GM12878 (cell line): ENCODE data around the gene WDFY4. TPM values are rescaled to one million over a fixed set of nuclear protein-coding genes. Genes with fewer than 3 reads are reported as not detected.

Source experiments
- ATAC-seq: fragments of 200-7000 bp; cut with Tn5 transposase; 3 replicates; pipeline ENCODE4 v1.9.1; 2020; ENCODE audit warnings: mild to moderate bottlenecking, moderate library complexity
- BruUV-seq: library from RNA; stranded (reverse); fragments of 400-500 nt; replicated peaks from 2 replicates; lab custom pipeline; 2021; lab: Mats Ljungman, UMichigan
- CTCF ChIA-PET: fragments of 300-600 bp; sonication (Branson Sonifier 250); formaldehyde crosslinking; extraction: SDS; loops from one replicate; lab custom pipeline; 2021; ENCODE audit warnings: inconsistent platforms; lab: Yijun Ruan, JAX
- POLR2A ChIA-PET: fragments of 350-600 bp; formaldehyde crosslinking; extraction: SDS; loops from one replicate; lab custom pipeline; 2021; ENCODE audit warnings: inconsistent platforms; lab: Charles Lee
- RAD21 ChIA-PET: fragments of 300-600 bp; sonication (Branson Sonifier 250); formaldehyde crosslinking; loops from one replicate; lab custom pipeline; 2023; ENCODE audit warnings: antibody characterized with exemption; ENCODE audit not compliant: unreplicated experiment; lab: Charles Lee
- SMC1A ChIA-PET: fragments of 300-600 bp; sonication (Branson Sonifier 250); formaldehyde crosslinking; loops from one replicate; lab custom pipeline; 2023; ENCODE audit not compliant: unreplicated experiment, uncharacterized antibody; lab: Charles Lee
- DNase-seq: peaks from one replicate; pipeline ENCODE4 v3.0.0-alpha.2; 2011; ENCODE audit warnings: low read depth, low spot score
- FAIRE-seq: peaks from 3 replicates; lab custom pipeline; 2011; peaks lifted over from hg19 to GRCh38; lab: Jason Lieb, UNC
- H2AFZ ChIP-seq: 2 replicates; pipeline ENCODE4 v1.6.0; 2011; ENCODE audit warnings: low read depth, low read length, control low read depth; ENCODE audit not compliant: control insufficient read depth
- H3K27ac ChIP-seq: 2 replicates; pipeline ENCODE4 v1.5.1; 2011; ENCODE audit warnings: control low read depth; ENCODE audit not compliant: control insufficient read depth, insufficient read depth
- H3K27me3 ChIP-seq, 2 experiments: replicated peaks in 1 of 2; 2 replicates each; pipeline versions ENCODE4 v1.6.0 to v1.6.1; 2011; ENCODE audit warnings: low read length in 1 of 2; ENCODE audit not compliant: control insufficient read depth in 2 of 2, insufficient read depth in 2 of 2
- H3K36me3 ChIP-seq, 2 experiments: 2 replicates each; pipeline ENCODE4 v1.5.1; 2011; ENCODE audit warnings: low read length in 1 of 2; ENCODE audit not compliant: control insufficient read depth in 2 of 2, insufficient read depth in 2 of 2
- H3K4me1 ChIP-seq: 2 replicates; pipeline ENCODE4 v1.6.1; 2011; ENCODE audit warnings: mild to moderate bottlenecking, low read length, moderate library complexity, mixed read lengths; ENCODE audit not compliant: control insufficient read depth, insufficient read depth
- H3K4me2 ChIP-seq: 2 replicates; pipeline ENCODE4 v1.6.0; 2011; ENCODE audit warnings: control low read depth; ENCODE audit not compliant: control insufficient read depth, insufficient read depth
- H3K4me3 ChIP-seq: fragments of 200-600 bp; sonication (generic); 2 replicates; pipeline ENCODE4 v1.5.1; 2016
- H3K79me2 ChIP-seq: 2 replicates; pipeline ENCODE4 v1.6.0; 2011; ENCODE audit warnings: low read length; ENCODE audit not compliant: control insufficient read depth, insufficient read depth
- H3K9ac ChIP-seq: 2 replicates; pipeline ENCODE4 v1.8.0; 2011; ENCODE audit warnings: low read length, control low read depth, mixed read lengths; ENCODE audit not compliant: control insufficient read depth, insufficient read depth
- H3K9me3 ChIP-seq: replicated peaks from 3 replicates; pipeline ENCODE4 v1.5.1; 2011; ENCODE audit warnings: mild to moderate bottlenecking, low read length; ENCODE audit not compliant: control insufficient read depth, insufficient read depth
- H4K20me1 ChIP-seq: 2 replicates; pipeline ENCODE4 v1.6.0; 2011; ENCODE audit not compliant: control insufficient read depth, insufficient read depth
- RAD51 ChIP-seq: fragments of 450-650 bp; IDR thresholded peaks from 2 replicates; pipeline ENCODE4 v1.6.1; 2016; ENCODE audit warnings: moderate library complexity, mild to moderate bottlenecking, inconsistent platforms
- WGBS: methylation state at CpG from one replicate; pipeline ENCODE4 v1.1.6; 2016; ENCODE audit warnings: low lambda C conversion rate; ENCODE audit not compliant: insufficient replicate concordance, insufficient coverage; ENCODE audit errors: missing lambda C conversion rate; 5-methylcytosine and 5-hydroxymethylcytosine counted together
- in situ Hi-C: fragments of 300-500 bp; cut with MboI; formaldehyde crosslinking; loops from 9 replicates; pipeline ENCODE4 v1.14.3; 2018; ENCODE audit warnings: mixed read lengths
- intact Hi-C: fragments of 100-400 bp; cut with micrococcal nuclease; formaldehyde crosslinking; loops from one replicate; pipeline ENCODE4 v1.14.2; 2022; ENCODE audit not compliant: unreplicated experiment
- polyA plus RNA-seq, 11 experiments: library from polyadenylated mRNA; depleted of rRNA in 4 of 11; unstranded in 6 of 11; stranded (reverse) in 5 of 11; fragments of >200 nt; fragmentation: Nextera tagmentation in 4 of 11; fragmentation: Illumina TruSeq in 1 of 11; extraction: Ambion mirVana in 4 of 11; extraction: Trizol in 1 of 11; gene quantifications; 1 replicate in 1 of 11; 2 replicates in 10 of 11; pipeline versions ENCODE4 v1.2.1 to v1.2.3, GENCODE V29; 2011 to 2016; ENCODE audit warnings: inconsistent platforms in 2 of 11, missing spikeins in 2 of 11, low read depth in 1 of 11
- total RNA-seq, 4 experiments: library from RNA; depleted of rRNA in 3 of 4; stranded (reverse); fragments of >200 nt in 3 of 4; fragmentation: Illumina TruSeq in 1 of 4; extraction: Trizol in 1 of 4; gene quantifications; 2 replicates each; pipeline versions ENCODE4 v1.2.1 to v1.2.3, GENCODE V29; 2013 to 2021
- TF ChIP-seq, protein P1 (sequence below): IDR thresholded peaks from 2 replicates; pipeline ENCODE4 v1.6.1; 2012; ENCODE audit warnings: low read depth, low read length, improper control_type of control experiment
- TF ChIP-seq, protein P2 (sequence below): fragments of 150-350 bp; IDR thresholded peaks from 2 replicates; pipeline ENCODE4 v1.6.1; 2016; ENCODE audit warnings: low read depth, low read length

The WDFY4 gene
- total and polyA plus RNA-seq, 10 of the 15 experiments (the other 5 are each of a cell fraction or from before 2014, with no cell fraction given), result 13.5 to 132 (median 47.3) TPM

DNA sequence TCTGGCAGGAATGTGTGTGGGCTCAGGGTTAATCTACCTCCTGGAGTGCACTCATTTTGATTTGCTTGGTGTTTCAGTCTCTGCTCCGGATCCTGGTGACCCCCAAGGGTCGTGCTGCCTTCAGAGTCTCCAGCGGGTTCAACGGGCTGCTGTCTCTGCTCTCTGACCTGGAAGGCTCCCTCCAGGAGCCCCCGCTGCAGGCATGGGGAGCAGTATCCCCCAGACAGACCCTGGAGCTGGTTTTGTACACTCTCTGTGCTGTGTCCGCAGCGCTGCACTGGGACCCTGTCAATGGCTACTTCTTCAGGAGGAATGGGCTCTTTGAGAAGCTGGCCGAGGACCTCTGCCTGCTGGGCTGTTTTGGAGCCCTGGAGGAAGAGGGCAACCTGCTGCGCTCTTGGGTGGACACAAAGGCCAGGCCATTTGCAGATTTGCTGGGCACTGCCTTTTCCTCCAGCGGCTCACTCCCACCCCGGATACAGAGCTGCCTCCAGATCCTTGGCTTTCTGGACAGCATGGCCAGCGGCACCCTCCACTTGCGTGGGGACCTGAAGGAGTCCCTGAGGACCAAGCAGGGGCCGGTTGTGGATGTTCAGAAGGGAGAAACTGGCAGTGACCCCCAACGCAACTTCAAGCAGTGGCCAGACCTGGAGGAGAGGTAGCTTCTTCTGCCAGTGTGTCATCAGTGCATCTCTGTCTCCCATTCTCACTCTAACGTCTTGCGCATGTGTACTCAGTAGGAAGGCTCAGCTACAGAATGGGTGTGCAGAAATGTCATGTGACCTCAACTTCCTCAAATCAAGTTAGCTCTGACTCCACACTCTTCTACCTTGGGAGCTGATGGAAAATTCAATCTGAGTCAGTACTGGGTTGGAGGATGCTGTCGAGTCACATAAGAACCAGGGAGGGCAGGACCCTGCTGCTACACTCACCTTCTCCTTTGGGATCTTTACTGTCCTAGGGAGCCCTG lies 58.5 kb downstream of the WDFY4 start:
- TF ChIP-seq, protein P1, sequence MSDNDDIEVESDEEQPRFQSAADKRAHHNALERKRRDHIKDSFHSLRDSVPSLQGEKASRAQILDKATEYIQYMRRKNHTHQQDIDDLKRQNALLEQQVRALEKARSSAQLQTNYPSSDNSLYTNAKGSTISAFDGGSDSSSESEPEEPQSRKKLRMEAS, result no peak
- TF ChIP-seq, protein P2, sequence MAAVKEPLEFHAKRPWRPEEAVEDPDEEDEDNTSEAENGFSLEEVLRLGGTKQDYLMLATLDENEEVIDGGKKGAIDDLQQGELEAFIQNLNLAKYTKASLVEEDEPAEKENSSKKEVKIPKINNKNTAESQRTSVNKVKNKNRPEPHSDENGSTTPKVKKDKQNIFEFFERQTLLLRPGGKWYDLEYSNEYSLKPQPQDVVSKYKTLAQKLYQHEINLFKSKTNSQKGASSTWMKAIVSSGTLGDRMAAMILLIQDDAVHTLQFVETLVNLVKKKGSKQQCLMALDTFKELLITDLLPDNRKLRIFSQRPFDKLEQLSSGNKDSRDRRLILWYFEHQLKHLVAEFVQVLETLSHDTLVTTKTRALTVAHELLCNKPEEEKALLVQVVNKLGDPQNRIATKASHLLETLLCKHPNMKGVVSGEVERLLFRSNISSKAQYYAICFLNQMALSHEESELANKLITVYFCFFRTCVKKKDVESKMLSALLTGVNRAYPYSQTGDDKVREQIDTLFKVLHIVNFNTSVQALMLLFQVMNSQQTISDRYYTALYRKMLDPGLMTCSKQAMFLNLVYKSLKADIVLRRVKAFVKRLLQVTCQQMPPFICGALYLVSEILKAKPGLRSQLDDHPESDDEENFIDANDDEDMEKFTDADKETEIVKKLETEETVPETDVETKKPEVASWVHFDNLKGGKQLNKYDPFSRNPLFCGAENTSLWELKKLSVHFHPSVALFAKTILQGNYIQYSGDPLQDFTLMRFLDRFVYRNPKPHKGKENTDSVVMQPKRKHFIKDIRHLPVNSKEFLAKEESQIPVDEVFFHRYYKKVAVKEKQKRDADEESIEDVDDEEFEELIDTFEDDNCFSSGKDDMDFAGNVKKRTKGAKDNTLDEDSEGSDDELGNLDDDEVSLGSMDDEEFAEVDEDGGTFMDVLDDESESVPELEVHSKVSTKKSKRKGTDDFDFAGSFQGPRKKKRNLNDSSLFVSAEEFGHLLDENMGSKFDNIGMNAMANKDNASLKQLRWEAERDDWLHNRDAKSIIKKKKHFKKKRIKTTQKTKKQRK, result no peak
- TF ChIP-seq RAD51, result peak; percentile 33; the same call in 1 of the 2 replicates
- TF ChIP-seq, all 136 proteins: peak for 1
- ChIA-PET RAD21 (interaction anchor here (1.5 kb wide), 1 partner anchor 44 kb away, joined by 5 read pairs; no protein-coding TSS in a partner anchor), CTCF (interaction anchor here (0.7 to 1.0 kb wide), 3 partner anchors 12 to 60 kb away, joined by 3 read pairs; no protein-coding TSS in a partner anchor), SMC1A (interaction anchor here (1.1 kb wide), 2 partner anchors 12 to 37 kb away, joined by 3 to 4 read pairs; no protein-coding TSS in a partner anchor), POLR2A (no interaction called here)
- intact Hi-C loops (no loop called here), in situ Hi-C loops (loop anchor here (25.0 kb wide), 1 partner anchor 769 kb away; no protein-coding TSS in a partner anchor)
- Histone ChIP-seq H2AFZ (no peak overlapping the region), H4K20me1 (no peaks in the 10 kb centered on the region), H3K36me3 (peaks cover 26 to 56% of the 10 kb centered on the region in 2 experiments), H3K27ac (peak overlapping the region; percentile 48), H3K9me3 (no peaks in the 10 kb centered on the region; the same call in none of the 3 replicates), H3K79me2 (peaks cover 7% of the 10 kb centered on the region), H3K9ac (no peak overlapping the region), H3K4me1 (peaks cover 15% of the 10 kb centered on the region), H3K4me2 (no peak overlapping the region), H3K4me3 (no peak overlapping the region), H3K27me3 (no peaks in the 10 kb centered on the region)
- BruUV-seq, result no TSS peak
- no peak for DNase-seq
- no peak for FAIRE-seq
- WGBS, result 91% methylated on average over 18 of the region's 18 CpGs
- ATAC-seq, result peak; percentile 37
